Muscle layer of duodenum (tissue), 2 donors: ENCODE data around the gene GRIA1.

Experiments used
- H3K27ac ChIP-seq: one replicate; pipeline ENCODE4 v1.7.0; 2013; ENCODE audit warnings: mild to moderate bottlenecking, low read length
- H3K27me3 ChIP-seq: one replicate; pipeline ENCODE4 v1.7.0; 2013; ENCODE audit warnings: low read depth, mild to moderate bottlenecking, control low read depth, low read length
- H3K36me3 ChIP-seq, 2 donors: one replicate each; pipeline ENCODE4 v1.7.0; 2013; ENCODE audit warnings: low read length in 2 of 2, control low read depth in 1 of 2, mild to moderate bottlenecking in 1 of 2; ENCODE audit not compliant: insufficient read depth in 2 of 2, control insufficient read depth in 1 of 2
- H3K4me1 ChIP-seq, 2 donors: one replicate each; pipeline ENCODE4 v1.7.0; 2013; ENCODE audit warnings: low read length in 2 of 2, mild to moderate bottlenecking in 2 of 2, control low read depth in 1 of 2, moderate library complexity in 1 of 2; ENCODE audit not compliant: insufficient read depth in 2 of 2, control insufficient read depth in 1 of 2
- H3K4me3 ChIP-seq, 2 donors: one replicate each; pipeline ENCODE4 v1.7.0; 2013; ENCODE audit warnings: low read length in 2 of 2, low read depth in 1 of 2, mild to moderate bottlenecking in 1 of 2
- H3K9me3 ChIP-seq, 2 donors: one replicate each; pipeline ENCODE4 v1.7.0; 2013; ENCODE audit warnings: low read length in 2 of 2, control low read depth in 1 of 2, mild to moderate bottlenecking in 1 of 2; ENCODE audit not compliant: control insufficient read depth in 1 of 2
- donor health status: healthy.

Gene GRIA1

GRCh38 chr5:153744751-153745150 is 254.3 kb downstream of the GRIA1 start:
- Histone ChIP-seq H3K27ac (no peak overlapping the region), H3K27me3 (no peaks in the 10 kb centered on the region), H3K9me3 (no peaks in the 10 kb centered on the region), H3K36me3 (no peaks in the 10 kb centered on the region), H3K4me3 (no peak overlapping the region), H3K4me1 (peaks cover 0 to 3% of the 10 kb centered on the region in 2 donors)

DNA sequence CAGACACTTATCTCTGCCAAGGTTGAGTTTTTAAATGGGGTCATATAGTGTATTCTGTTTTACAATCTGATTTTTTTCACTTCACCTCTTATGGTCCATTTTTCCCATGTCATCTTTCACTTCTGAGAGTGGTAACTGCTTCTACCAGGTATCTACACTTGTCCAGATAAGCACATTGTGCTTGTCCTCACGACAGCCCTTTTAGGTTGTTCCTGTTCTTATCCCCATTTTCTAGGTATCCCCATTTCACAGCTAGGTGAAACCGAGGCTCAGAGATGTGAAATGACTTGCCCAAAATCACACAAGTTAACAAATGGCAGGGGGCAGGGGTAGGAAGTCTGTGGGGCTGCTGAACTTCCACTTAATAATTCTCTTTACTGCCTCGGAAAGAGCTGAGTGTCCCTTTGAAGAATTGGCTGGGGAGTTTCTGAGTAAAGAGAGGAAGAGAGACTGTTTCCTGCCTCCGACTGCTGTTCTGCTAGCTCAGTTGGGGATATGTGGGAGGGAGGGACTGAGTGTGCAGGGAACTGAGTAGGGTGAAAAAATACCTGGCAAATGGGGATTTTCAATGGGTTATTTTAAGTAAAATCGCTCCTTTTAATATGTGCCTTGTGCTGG is 255.4 kb downstream of the GRIA1 start:
- no peak overlapping the region for H3K27ac ChIP-seq
- no peaks in the 10 kb centered on the region for H3K27me3 ChIP-seq
- peaks cover 0 to 3% of the 10 kb centered on the region in 2 donors for H3K4me1 ChIP-seq
- H3K4me3 ChIP-seq: no peak overlapping the region
- H3K9me3 ChIP-seq: no peaks in the 10 kb centered on the region
- H3K36me3 ChIP-seq: no peaks in the 10 kb centered on the region

- H3K27me3 ChIP-seq: no peaks in the 10 kb centered on the region
- no peaks in the 10 kb centered on the region for H3K9me3 ChIP-seq
- no peak overlapping the region for H3K4me3 ChIP-seq
- H3K27ac ChIP-seq: no peak overlapping the region
- peaks cover 0 to 3% of the 10 kb centered on the region in 2 donors for H3K4me1 ChIP-seq
- H3K36me3 ChIP-seq: no peaks in the 10 kb centered on the region
These were observed 256.0 kb downstream of the GRIA1 start for GRCh38 chr5:153746440-153746839.

GRCh38 chr5:153748823-153749222 is 258.4 kb downstream of the GRIA1 start:
- Histone ChIP-seq H3K36me3 (no peaks in the 10 kb centered on the region), H3K4me3 (no peak overlapping the region), H3K27me3 (no peaks in the 10 kb centered on the region), H3K9me3 (no peaks in the 10 kb centered on the region), H3K27ac (no peak overlapping the region), H3K4me1 (peaks cover 0 to 3% of the 10 kb centered on the region in 2 donors)

DNA sequence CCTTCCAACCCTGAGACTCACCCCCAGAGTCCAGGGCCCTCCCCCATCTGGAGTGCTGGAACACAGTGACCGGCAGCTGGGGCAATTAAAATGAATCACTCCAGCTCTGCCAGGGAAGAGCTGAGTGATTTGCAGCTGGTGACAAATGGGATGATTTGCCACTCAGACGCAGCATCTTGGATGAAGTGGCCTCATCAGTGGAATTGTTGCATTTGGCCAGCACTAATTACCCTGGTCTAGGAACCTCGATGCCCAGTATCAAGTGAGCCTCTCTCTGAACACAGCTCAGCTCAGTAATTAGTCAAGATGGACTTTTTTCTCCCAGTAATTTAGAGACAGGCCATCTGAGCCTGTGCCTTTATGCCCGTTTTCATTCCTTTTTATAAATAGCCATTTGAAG is 259.5 kb downstream of the GRIA1 start:
- H3K27me3 ChIP-seq: no peaks in the 10 kb centered on the region
- no peak overlapping the region for H3K4me3 ChIP-seq
- no peaks in the 10 kb centered on the region for H3K36me3 ChIP-seq
- no peak overlapping the region for H3K27ac ChIP-seq
- H3K9me3 ChIP-seq: no peaks in the 10 kb centered on the region
- peaks cover 0 to 3% of the 10 kb centered on the region in 2 donors for H3K4me1 ChIP-seq

- peaks cover 0 to 3% of the 10 kb centered on the region in 2 donors for H3K4me1 ChIP-seq
- H3K9me3 ChIP-seq: peaks cover 0 to 5% of the 10 kb centered on the region in 2 donors
These were observed 260.8 kb downstream of the GRIA1 start for GRCh38 chr5:153751251-153751650.

GRCh38 chr5:153752890-153753289 is 262.4 kb downstream of the GRIA1 start:
- no peaks in the 10 kb centered on the region for H3K36me3 ChIP-seq
- no peak overlapping the region for H3K4me3 ChIP-seq
- H3K4me1 ChIP-seq: no peaks in the 10 kb centered on the region

More at GRCh38 chr5:153751251-153751650, 260.8 kb downstream of the GRIA1 start:
- Histone ChIP-seq H3K27me3 (no peaks in the 10 kb centered on the region), H3K4me3 (no peak overlapping the region), H3K27ac (no peak overlapping the region), H3K36me3 (no peaks in the 10 kb centered on the region)

DNA sequence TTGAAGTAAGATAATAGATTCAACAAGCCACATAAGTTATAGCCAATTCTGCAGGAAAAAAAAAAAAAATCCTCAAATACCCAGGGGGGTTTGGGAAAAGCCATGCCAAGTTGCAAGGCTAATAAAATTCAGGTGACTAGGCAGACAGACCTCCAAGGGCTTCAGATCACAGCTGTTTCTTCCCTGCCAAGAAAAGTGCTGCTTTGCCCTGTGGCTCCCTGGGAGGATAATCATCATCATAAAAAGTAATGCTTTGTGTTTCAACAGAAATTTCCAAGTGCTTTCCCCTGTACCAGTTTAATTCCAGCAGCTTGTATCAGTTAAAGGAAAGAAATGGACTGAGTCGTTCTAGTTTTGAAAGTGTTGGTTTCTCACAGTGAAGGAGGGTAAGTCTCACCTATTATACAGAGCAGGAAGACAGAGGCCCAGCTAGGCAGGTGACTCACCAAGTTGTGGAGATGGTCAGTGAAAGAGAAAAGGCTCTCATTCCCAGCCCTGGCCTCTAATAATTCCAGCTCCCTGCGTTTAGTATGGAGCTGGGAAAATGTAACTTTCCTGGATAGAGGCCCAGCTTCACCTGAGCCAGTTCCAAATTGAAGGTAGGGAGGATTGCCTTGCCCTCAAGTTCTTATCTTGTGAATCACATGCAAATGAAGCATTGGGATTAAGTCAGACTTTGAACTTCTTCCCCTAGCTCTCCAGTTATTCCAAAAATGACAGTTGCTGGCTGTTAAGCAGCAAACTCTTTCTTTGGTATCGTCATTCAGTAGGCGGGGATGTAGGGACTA is 263.4 kb downstream of the GRIA1 start:
- Histone ChIP-seq H3K27ac (no peak overlapping the region), H3K4me3 (no peak overlapping the region), H3K36me3 (no peaks in the 10 kb centered on the region)

More at GRCh38 chr5:153752890-153753289, 262.4 kb downstream of the GRIA1 start:
- Histone ChIP-seq H3K9me3 (peaks cover 0 to 12% of the 10 kb centered on the region in 2 donors), H3K27me3 (no peaks in the 10 kb centered on the region), H3K27ac (no peak overlapping the region)

GRCh38 chr5:153755913-153756500 is 265.5 kb downstream of the GRIA1 start:
- Histone ChIP-seq H3K4me3 (peak overlapping the region in 1 of 2 donors; percentile 22), H3K27me3 (no peaks in the 10 kb centered on the region)

More for the DNA sequence above, 263.4 kb downstream of the GRIA1 start:
- Histone ChIP-seq H3K27me3 (no peaks in the 10 kb centered on the region), H3K4me1 (no peaks in the 10 kb centered on the region), H3K9me3 (peaks cover 0 to 12% of the 10 kb centered on the region in 2 donors)

GRCh38 chr5:153756540-153756939 is 266.1 kb downstream of the GRIA1 start:
- no peaks in the 10 kb centered on the region for H3K27me3 ChIP-seq
- peak overlapping the region in 1 of 2 donors; percentile 22 for H3K4me3 ChIP-seq
- no peaks in the 10 kb centered on the region for H3K4me1 ChIP-seq
- peaks cover 0 to 12% of the 10 kb centered on the region in 2 donors for H3K9me3 ChIP-seq
- H3K36me3 ChIP-seq: no peaks in the 10 kb centered on the region
- no peak overlapping the region for H3K27ac ChIP-seq

More at GRCh38 chr5:153755913-153756500, 265.5 kb downstream of the GRIA1 start:
- H3K9me3 ChIP-seq: peaks cover 0 to 12% of the 10 kb centered on the region in 2 donors
- H3K27ac ChIP-seq: no peak overlapping the region
- H3K4me1 ChIP-seq: no peaks in the 10 kb centered on the region
- H3K36me3 ChIP-seq: no peaks in the 10 kb centered on the region

DNA sequence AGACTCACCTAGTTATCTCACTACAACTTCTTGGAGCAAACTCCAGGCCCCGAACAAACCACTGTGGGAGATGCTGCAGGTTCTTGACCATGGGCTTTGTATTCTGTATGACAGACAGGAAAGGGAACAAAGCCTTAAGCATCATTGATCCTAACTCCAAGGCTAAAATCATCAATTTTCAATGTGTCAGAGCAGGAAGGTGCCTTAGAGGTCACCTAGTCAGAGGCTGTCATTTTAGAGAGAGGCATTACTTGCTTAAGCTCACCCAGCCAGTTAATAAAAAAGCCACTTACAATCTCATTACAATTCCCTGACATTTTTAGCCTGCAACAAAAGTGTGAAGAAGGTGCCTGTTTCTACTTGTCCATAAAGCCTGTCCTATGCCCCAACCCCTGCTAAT is 275.5 kb downstream of the GRIA1 start:
- Histone ChIP-seq H3K4me1 (no peaks in the 10 kb centered on the region), H3K9me3 (no peaks in the 10 kb centered on the region), H3K27me3 (no peaks in the 10 kb centered on the region), H3K4me3 (no peak overlapping the region), H3K36me3 (no peaks in the 10 kb centered on the region), H3K27ac (no peak overlapping the region)
